Activated naive CD8-positive, alpha-beta T cell treated with anti-CD3 and anti-CD28 coated beads, Interleukin-2, amount 50 U/mL, for 24 hours (primary cell): ENCODE measurements around the gene HNRNPA0.

Source experiments
- ATAC-seq: fragments of 150-1000 bp; cut with Tn5 transposase; one replicate; pipeline ENCODE4 v1.10.0; 2021
- DNase-seq: peaks from one replicate; pipeline ENCODE4 v3.0.0; 2021
- H3K27ac Mint-ChIP-seq: one replicate; pipeline ENCODE4 v1.8.0; 2021; ENCODE audit warnings: mild to moderate bottlenecking, mixed read lengths
- H3K27me3 Mint-ChIP-seq: one replicate; pipeline ENCODE4 v1.8.0; 2021; ENCODE audit warnings: mixed read lengths
- H3K36me3 Mint-ChIP-seq: one replicate; pipeline ENCODE4 v1.8.0; 2021; ENCODE audit warnings: low read depth, mixed read lengths
- H3K4me1 Mint-ChIP-seq: one replicate; pipeline ENCODE4 v1.8.0; 2021; ENCODE audit warnings: mixed read lengths
- H3K4me3 Mint-ChIP-seq: one replicate; pipeline ENCODE4 v1.8.0; 2021; ENCODE audit warnings: mild to moderate bottlenecking, moderate library complexity, mixed read lengths
- H3K9me3 Mint-ChIP-seq: one replicate; pipeline ENCODE4 v1.8.0; 2021; ENCODE audit warnings: mixed read lengths

Gene HNRNPA0

DNA sequence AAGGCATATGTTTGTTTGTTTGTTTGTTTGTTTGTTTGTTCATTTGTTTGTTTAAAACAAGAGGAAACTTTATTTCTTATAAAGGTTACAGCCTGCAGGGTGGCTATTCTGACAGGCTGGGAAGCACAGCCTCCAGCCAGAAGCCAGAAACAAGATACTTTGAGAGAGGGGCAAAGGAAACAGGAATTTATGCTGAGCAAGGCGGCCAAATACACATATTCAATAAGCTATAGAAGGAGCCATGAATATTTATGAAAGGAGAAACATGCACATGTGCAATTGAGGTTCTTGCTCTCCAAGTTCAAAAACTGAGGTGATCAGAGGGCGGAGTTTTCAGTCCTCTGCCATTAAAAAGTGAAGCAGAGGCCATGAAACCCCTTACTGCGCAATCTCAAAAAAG is 37.8 kb downstream of the HNRNPA0 start:
- peaks cover 19% of the 10 kb centered on the region for H3K36me3 Mint-ChIP-seq
- H3K9me3 Mint-ChIP-seq, result peaks cover 12% of the 10 kb centered on the region
- no peaks in the 10 kb centered on the region for H3K27me3 Mint-ChIP-seq
- no peak for DNase-seq
- no peak overlapping the region for H3K4me3 Mint-ChIP-seq
- no peak for ATAC-seq
- no peak overlapping the region for H3K27ac Mint-ChIP-seq
- no peaks in the 10 kb centered on the region for H3K4me1 Mint-ChIP-seq

DNA sequence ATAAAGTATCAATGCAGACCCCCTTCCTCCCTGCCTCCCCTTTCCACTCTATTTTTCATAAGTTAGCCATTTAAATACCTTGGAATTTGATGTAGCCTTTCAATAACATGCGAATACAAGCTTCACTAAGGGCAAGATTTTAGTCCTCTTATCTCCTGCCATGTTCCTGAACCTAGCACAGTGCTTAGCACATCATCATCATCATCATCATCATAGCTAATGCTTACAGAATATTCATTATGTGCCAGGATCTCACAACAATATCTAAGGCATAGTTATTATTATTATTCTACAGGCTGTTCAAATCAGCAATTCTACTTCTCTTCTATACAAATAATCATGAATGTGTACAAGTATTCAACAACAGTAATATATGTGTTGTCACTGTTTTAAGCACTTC is 38.7 kb downstream of the HNRNPA0 start:
- peaks cover 12% of the 10 kb centered on the region for H3K9me3 Mint-ChIP-seq
- no peak overlapping the region for H3K4me3 Mint-ChIP-seq
- H3K27ac Mint-ChIP-seq, result no peak overlapping the region
- no peaks in the 10 kb centered on the region for H3K4me1 Mint-ChIP-seq
- ATAC-seq (no peak), DNase-seq (no peak)
- H3K36me3 Mint-ChIP-seq, result peaks cover 19% of the 10 kb centered on the region
- H3K27me3 Mint-ChIP-seq, result no peaks in the 10 kb centered on the region

DNA sequence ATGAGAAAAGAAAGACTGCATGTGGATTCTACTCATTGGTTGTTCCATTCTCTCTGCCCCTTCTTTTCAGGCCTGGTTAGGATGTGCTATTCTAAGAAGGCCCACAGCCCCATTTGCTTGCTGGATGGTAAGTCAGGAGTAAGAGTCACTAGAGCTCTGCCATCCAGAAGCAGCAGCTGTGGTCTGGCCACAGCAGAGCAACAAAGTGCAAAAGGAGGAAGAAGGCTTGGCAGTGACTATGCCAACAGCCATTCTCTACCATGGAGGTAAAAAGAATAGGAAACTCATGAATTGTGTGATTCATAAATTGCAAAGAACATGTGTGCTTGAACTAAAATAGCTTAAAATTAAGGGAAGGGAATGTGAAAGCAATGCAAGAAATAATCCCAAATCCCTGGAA is 39.2 kb downstream of the HNRNPA0 start:
- DNase-seq (no peak), ATAC-seq (no peak)
- Mint-ChIP-seq H3K27ac (no peak overlapping the region), H3K4me1 (no peaks in the 10 kb centered on the region), H3K9me3 (peaks cover 12% of the 10 kb centered on the region), H3K36me3 (peaks cover 19% of the 10 kb centered on the region), H3K4me3 (no peak overlapping the region), H3K27me3 (no peaks in the 10 kb centered on the region)

DNA sequence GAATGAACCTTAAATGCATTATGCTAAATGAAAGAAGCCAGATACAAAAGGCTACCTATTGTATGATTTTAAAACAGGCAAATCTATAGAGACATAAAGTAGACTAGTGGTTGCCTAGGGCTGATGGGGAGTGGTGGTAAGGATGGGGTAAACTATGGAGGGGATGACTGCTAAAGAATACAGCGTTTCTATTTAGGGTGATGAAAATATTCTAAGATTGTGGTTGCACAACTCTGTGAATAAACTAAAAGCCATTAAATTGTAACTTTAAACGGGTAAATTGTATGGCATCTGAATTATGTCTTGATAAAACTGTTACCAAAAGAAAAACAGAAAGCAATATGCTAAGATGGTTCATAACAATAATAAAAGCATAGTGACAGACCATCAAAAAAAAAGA is 39.7 kb downstream of the HNRNPA0 start:
- Mint-ChIP-seq H3K4me3 (no peak overlapping the region), H3K4me1 (no peaks in the 10 kb centered on the region), H3K36me3 (peaks cover 19% of the 10 kb centered on the region), H3K27ac (no peak overlapping the region), H3K9me3 (peaks cover 12% of the 10 kb centered on the region), H3K27me3 (no peaks in the 10 kb centered on the region)
- DNase-seq (no peak), ATAC-seq (no peak)

DNA sequence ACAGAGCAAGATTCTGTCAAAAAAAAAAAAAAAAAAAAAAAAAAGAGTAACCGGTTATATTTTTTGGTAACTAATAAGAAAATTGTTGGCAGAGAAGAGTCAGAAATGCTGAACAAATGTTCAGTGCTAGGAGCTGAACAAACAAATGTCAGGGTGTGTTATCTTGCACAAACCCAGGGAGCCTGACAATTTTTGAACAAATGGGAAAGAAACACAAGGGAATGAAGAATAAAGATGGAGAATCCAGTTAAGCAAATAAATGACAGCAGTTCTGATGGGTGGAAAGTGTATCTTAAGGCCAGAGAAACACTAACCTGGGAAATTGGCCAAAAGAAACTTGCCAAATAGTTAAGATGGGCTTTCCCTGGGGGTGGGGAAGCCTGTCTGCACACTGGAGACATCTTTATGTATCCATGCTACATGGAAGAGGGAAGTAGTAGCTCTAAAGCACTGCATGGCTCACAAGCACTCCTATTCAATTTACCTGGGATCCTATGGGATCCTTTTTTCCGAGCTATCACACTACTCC is 42.0 kb downstream of the HNRNPA0 start:
- no peak for ATAC-seq
- H3K4me3 Mint-ChIP-seq, result no peak overlapping the region
- no peaks in the 10 kb centered on the region for H3K27me3 Mint-ChIP-seq
- no peak for DNase-seq
- H3K27ac Mint-ChIP-seq, result no peak overlapping the region
- H3K4me1 Mint-ChIP-seq, result no peaks in the 10 kb centered on the region
- H3K9me3 Mint-ChIP-seq, result peaks cover 12% of the 10 kb centered on the region
- H3K36me3 Mint-ChIP-seq, result peaks cover 24% of the 10 kb centered on the region

DNA sequence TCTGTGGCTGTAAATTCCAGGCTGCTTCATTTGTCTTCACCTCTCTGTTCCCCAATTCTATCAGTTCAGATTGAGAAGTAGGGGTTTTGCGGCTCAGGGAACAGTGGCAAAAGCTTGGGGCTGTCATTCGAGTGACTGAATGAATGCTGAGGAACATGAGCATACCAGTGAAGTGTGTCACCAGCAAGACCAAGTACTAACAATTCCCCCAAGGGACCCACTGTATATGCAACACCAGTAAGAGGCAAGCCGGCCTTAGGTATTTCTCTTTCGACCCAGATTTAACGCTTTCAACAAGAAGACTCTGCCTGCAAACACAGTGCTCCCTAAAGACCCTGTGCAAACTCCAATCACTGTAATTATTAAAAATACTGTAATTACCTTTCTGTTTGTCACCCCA is 44.1 kb downstream of the HNRNPA0 start:
- no peak for ATAC-seq
- Mint-ChIP-seq H3K36me3 (peaks cover 29% of the 10 kb centered on the region), H3K27ac (no peak overlapping the region), H3K4me1 (no peaks in the 10 kb centered on the region), H3K9me3 (peaks cover 12% of the 10 kb centered on the region), H3K27me3 (no peaks in the 10 kb centered on the region), H3K4me3 (no peak overlapping the region)
- DNase-seq, result no peak

DNA sequence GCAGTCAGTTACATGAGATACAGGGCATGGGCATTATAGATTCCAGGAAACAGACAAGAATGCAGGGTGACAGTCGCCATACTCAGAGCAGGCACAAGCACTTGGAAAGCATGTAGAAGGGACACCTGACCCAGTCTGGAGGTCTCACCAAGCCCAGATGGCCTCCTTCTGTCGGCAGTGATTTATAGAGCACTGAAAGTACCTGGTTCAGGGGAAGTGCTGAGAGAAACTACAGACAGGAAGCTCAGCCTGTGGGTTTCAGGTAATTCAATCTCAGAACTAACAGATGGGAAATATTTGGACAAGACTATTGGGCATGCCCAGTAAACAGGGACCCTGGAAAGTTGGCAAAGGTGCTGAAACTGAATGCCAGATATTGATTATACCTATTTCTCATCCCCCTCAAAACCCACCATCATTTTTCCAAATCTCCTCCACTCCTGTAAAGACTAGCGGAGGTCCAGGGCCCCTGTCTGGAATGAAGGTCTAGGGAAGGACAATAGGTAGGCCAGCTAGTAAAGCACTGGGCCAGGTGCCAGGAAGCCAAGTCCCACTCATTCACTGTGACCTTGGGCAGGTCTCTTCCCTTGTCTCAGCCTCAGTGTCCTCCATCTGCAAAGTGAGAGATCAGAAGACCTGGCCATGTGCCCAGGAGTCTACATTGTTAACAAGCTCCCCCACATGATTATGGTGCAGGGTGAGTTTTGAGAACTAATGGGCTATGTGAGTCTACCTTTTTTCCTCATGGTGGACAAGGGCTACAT is 45.2 kb downstream of the HNRNPA0 start:
- DNase-seq (no peak), ATAC-seq (no peak)
- H3K9me3 Mint-ChIP-seq, result peaks cover 8% of the 10 kb centered on the region
- H3K4me1 Mint-ChIP-seq, result no peaks in the 10 kb centered on the region
- no peak overlapping the region for H3K27ac Mint-ChIP-seq
- no peak overlapping the region for H3K4me3 Mint-ChIP-seq
- no peaks in the 10 kb centered on the region for H3K27me3 Mint-ChIP-seq
- peaks cover 22% of the 10 kb centered on the region for H3K36me3 Mint-ChIP-seq

DNA sequence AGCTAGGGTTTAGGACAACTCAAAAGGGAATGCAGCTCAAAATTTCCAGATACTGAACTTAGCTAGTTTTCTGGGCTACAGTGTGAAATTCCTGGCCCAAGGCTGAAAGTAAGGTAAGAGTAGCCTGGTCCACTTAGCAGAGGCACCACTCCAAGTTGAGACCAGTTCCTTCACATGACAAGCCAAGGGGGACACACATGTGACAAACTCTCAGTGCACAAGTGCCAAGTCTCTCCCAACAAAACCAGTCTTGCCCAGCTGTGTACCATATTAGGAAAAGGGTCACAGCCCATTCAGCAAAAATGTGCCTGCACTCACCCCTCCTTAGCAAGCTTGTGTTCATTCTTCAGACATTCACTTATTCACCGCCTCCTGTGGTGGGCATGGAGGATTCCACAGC is 46.1 kb downstream of the HNRNPA0 start:
- Mint-ChIP-seq H3K27ac (no peak overlapping the region), H3K4me1 (no peaks in the 10 kb centered on the region), H3K4me3 (no peak overlapping the region), H3K9me3 (peaks cover 4% of the 10 kb centered on the region), H3K27me3 (no peaks in the 10 kb centered on the region), H3K36me3 (peaks cover 19% of the 10 kb centered on the region)
- DNase-seq (no peak), ATAC-seq (no peak)

DNA sequence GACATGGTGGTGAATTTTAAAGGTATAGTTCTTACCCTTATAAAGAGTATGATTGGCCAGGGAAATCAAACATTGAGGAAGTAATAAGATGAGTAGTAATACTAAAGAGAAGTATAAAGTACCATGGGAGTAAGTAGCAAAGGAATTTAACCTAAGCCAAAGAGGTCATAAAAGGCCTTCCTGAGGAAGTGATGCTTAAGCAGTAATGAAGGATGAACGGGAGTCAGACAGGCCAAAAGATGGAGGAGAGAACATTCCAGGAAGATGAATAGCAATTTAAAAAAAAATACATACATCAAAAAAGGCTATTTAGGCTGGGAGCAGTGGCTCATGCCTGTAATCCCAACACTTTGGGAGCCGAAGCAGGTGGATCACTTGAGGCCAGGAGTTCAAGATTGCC is 47.3 kb downstream of the HNRNPA0 start:
- H3K9me3 Mint-ChIP-seq, result no peaks in the 10 kb centered on the region
- no peaks in the 10 kb centered on the region for H3K27me3 Mint-ChIP-seq
- no peak overlapping the region for H3K4me3 Mint-ChIP-seq
- no peak overlapping the region for H3K27ac Mint-ChIP-seq
- no peak for DNase-seq
- no peak for ATAC-seq
- no peaks in the 10 kb centered on the region for H3K4me1 Mint-ChIP-seq
- H3K36me3 Mint-ChIP-seq, result peaks cover 13% of the 10 kb centered on the region

DNA sequence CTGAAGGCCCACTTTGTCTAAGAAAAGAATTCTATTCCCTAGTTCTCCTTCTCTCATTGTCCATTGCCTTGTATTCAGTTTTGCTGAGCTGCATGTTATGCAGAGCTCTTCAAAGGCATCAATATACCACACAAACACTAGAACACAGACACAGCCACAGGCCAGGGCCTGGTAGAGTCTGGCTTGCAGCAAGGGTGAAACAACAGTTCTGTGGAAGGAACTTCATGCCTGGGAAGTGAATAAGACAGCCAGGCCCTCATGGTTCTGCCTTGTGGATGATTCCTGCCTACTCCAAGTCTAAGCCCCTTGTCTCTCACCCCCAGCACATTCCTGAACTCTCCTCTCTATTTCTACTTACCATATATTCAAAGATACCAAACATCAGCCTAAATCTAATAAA is 49.1 kb downstream of the HNRNPA0 start:
- H3K4me1 Mint-ChIP-seq, result no peaks in the 10 kb centered on the region
- DNase-seq (no peak), ATAC-seq (no peak)
- H3K27ac Mint-ChIP-seq, result no peak overlapping the region
- H3K36me3 Mint-ChIP-seq, result peaks cover 13% of the 10 kb centered on the region
- no peaks in the 10 kb centered on the region for H3K9me3 Mint-ChIP-seq
- no peak overlapping the region for H3K4me3 Mint-ChIP-seq
- H3K27me3 Mint-ChIP-seq, result no peaks in the 10 kb centered on the region

DNA sequence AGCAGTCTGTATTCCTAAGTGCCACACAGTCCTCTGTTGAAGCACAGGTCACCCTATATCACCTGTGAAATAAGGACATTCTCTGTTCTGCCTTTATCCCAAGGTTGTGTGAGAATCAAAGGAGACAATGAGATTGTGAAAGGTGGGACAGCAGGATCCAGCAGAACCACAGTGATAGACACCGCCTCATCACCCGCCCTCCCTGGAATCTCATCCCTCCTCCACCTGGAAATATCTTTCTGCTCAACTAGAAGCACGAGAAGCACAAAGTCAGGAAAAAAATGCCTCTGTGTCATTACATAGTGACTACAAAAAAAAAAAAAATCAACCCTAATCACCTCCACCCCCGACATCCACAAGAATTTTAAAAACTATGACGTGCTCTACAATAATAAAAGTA is 50.6 kb downstream of the HNRNPA0 start:
- DNase-seq (no peak), ATAC-seq (no peak)
- H3K36me3 Mint-ChIP-seq, result peaks cover 12% of the 10 kb centered on the region
- no peak overlapping the region for H3K27ac Mint-ChIP-seq
- H3K4me1 Mint-ChIP-seq, result no peaks in the 10 kb centered on the region
- H3K27me3 Mint-ChIP-seq, result no peaks in the 10 kb centered on the region
- H3K9me3 Mint-ChIP-seq, result no peaks in the 10 kb centered on the region
- no peak overlapping the region for H3K4me3 Mint-ChIP-seq

DNA sequence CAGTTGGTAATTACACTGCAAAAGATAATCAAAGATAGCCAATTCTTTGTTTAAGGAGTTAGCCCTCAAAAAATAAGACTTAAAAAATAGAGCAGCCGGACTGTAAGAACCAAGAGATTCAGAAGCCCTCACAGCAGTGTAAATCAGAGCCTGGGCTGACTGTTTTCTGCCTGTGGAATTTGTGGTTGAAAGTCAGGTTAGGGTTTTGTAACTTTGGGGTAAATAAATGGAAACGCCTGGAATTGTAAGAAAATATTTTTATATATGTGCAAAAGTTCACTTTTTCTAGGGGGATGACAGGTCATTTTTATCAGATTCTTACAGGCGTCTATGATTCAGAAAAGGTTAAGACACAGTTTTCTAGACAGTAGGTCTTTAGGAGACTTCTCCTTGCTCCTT is 53.9 kb downstream of the HNRNPA0 start:
- no peaks in the 10 kb centered on the region for H3K9me3 Mint-ChIP-seq
- no peak overlapping the region for H3K4me3 Mint-ChIP-seq
- DNase-seq (no peak), ATAC-seq (no peak)
- H3K36me3 Mint-ChIP-seq, result peaks cover 3% of the 10 kb centered on the region
- H3K27me3 Mint-ChIP-seq, result no peaks in the 10 kb centered on the region
- no peak overlapping the region for H3K27ac Mint-ChIP-seq
- peaks cover 25% of the 10 kb centered on the region for H3K4me1 Mint-ChIP-seq

DNA sequence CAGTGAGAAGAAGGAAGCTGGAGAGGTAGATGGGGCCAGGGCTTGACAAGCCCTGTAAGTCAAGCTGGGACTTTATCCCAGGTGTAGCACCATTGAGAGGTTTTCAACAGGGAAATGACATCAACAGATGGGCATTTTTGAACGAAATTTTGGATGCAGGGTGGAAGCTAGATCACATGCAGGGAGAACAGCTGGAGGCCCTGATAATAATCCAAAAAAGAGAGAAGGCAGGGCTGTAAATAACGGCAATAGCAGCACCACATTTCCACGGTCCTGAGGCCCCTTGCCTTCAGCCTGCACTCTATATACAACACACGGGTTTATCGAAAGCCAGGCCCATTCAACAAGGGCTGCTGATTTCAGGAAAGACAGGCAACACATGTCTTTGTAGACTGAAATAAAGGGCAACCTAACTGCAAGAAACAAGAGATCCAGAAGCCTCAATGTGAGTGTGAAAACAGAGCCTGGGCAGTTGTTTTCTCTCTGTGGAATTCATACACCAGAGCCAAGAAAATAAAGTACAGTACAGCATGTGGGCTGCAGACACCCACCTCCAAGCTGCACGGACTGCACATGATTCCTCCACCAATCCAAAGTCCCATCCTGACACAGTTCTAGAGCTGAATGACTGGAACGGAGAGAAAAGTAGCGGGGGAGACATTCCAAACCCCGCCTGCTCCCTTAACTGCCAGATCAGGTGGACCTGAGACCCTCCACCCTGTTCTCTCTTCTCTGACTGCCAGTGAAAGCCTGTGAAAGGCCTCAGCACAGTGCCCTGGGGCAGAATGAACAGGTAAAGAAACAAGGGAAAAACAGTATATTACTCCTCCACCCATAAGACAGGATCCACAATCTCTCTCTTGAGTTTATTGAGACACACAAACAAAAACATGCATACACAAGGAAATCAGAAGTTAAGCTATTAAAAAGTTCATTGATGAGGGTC is 54.6 kb downstream of the HNRNPA0 start:
- H3K9me3 Mint-ChIP-seq, result no peaks in the 10 kb centered on the region
- DNase-seq (no peak), ATAC-seq (no peak)
- H3K4me3 Mint-ChIP-seq, result no peak overlapping the region
- H3K4me1 Mint-ChIP-seq, result peaks cover 29% of the 10 kb centered on the region
- peaks cover 3% of the 10 kb centered on the region for H3K36me3 Mint-ChIP-seq
- no peaks in the 10 kb centered on the region for H3K27me3 Mint-ChIP-seq
- H3K27ac Mint-ChIP-seq, result no peak overlapping the region

DNA sequence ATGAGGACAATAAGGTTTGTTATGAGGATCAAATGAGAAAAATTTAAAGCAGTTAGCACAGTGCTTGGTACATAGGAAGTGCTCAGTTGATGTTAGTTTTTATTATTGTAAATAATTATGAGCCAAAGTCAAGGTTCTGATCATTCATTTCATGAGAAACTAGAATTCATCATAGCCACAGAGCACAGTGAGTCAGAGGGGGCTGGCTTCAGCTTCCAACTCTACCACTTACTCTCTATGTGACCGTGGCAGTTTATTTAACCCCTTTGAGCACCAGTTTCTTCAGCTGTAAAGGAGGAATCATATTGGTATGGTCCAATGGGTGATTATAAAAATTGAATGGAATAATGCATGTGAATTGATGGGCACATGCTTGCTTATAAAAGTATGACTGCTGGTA is 57.7 kb downstream of the HNRNPA0 start:
- Mint-ChIP-seq H3K27ac (peak overlapping the region; percentile 71), H3K4me1 (peaks cover 40% of the 10 kb centered on the region), H3K36me3 (peaks cover 8% of the 10 kb centered on the region), H3K27me3 (no peaks in the 10 kb centered on the region), H3K9me3 (no peaks in the 10 kb centered on the region), H3K4me3 (no peak overlapping the region)
- DNase-seq (peak; percentile 33), ATAC-seq (peak; percentile 98)
